Stimulated activated CD4-positive, alpha-beta T cell treated with anti-CD3 and anti-CD28 coated beads, TNF-alpha, amount 100 ng/mL, for 1 hour (primary cell): Measurements from ENCODE around the gene CD8B2.
"Not testable (repeated sequence)": the region's sequence is repeated elsewhere in the genome, so short reads cannot be mapped to it uniquely, and the experiment has no call there.

ENCODE experiments used
- DNase-seq, 3 donors: peaks; one replicate each; pipeline ENCODE4 v3.0.0-alpha.2; 2020; ENCODE audit warnings: low read depth in 3 of 3, low spot score in 1 of 3

Gene CD8B2

DNA sequence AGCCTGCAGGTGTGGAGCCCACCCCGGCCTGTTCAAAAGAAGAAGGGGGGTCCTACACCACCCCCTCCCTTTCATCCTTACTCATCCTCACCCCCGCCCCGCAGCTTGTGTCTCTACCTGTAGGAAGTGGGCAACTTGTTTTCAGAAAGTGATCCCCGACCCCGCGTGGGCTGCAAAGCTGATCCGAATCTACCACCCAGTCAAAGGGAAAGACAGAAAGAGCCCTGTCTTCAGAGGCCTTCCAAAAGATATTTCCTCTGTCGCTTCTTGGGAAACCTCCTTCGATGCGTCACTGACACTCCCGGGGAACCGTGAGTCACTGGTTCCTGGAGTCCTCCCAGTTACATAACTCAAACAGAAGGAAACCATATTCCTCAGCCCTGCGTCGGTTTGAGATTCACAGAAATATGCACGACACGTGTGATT is 24.3 kb downstream of the CD8B2 start:
- not testable (repeated sequence) for DNase-seq

DNA sequence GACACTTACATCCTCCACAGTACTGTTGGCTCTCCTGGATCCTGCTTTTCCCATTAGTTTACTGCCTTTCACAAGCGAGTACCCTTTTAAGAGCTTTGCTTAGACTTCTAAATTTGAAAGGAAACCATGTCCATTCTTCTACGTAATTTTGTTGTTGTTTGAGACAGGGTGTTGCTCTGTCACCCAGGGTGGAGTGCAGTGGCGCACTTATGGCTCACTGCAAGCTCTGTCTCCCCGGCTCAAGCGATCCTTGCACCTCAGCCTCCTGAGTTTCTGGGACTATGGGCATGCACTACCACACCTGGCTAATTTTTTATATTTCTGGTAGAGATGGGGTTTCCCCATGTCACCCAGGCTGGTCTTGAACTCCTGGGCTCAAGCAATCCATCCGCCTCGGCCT is 24.8 kb downstream of the CD8B2 start:
- not testable (repeated sequence) for DNase-seq

- not testable (repeated sequence) for DNase-seq
Observed at GRCh38 chr2:106513391-106513790, 26.2 kb downstream of the CD8B2 start.

DNA sequence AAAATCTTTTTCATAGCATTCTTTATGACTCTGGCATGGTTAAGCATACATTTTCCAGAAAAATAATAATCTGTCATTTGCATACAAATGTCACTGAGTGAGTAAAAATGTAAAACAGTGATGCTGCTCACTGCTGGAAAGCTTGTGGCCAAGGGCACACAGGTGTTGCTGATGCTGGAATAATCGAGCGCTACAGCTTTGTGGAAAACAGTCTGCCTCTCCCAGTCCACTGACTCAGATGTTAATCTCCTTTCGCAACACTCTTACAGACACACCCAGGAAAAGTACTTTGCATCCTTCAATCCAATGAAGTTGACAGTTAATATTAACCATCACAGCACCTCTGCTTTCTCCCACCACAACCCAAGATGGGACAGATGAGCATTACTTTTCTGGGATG is 27.7 kb downstream of the CD8B2 start:
- DNase-seq, result not testable (repeated sequence)

DNA sequence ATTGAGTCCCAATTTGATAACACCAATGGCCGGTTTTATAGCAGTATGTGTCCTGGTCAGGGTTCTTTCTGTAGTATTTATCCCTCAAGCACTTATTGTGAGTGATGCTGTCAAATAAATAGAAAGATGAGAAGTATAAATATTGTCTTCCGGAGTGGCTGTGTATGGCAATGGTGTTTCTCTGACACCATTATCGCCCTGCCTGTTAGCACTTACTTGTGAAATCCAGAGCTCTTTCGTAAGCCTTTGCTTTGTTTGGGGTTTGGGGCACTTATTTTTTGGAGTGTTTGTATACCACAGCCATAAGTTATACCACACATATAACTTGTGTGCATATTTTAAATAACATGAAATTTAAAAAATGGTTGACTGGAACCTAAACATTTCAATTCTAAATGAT is 29.3 kb downstream of the CD8B2 start:
- no peak for DNase-seq

GRCh38 chr2:106516864-106517263 is 29.7 kb downstream of the CD8B2 start:
- DNase-seq, result no peak

DNA sequence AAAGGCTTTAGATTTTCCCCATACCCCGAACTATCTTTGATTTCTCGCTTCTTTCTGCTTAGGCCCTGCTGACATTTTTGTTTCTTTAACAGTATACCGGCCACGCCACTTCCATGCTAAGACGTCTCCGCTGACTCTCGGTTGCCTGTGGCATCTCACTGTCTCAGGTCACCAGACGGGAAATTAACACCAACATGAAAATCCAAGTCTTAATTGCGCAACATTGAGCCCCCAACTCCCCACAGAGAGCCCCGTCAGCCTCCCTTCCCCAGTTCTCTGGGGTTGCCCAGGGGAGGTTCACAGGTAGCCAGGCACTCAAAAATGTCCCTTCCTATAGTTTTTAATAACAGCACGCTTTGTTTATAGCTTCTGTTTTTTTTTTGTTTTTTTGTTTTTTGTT is 30.2 kb downstream of the CD8B2 start:
- no peak for DNase-seq

GRCh38 chr2:106519767-106520166 is 32.6 kb downstream of the CD8B2 start:
- DNase-seq, result no peak

DNA sequence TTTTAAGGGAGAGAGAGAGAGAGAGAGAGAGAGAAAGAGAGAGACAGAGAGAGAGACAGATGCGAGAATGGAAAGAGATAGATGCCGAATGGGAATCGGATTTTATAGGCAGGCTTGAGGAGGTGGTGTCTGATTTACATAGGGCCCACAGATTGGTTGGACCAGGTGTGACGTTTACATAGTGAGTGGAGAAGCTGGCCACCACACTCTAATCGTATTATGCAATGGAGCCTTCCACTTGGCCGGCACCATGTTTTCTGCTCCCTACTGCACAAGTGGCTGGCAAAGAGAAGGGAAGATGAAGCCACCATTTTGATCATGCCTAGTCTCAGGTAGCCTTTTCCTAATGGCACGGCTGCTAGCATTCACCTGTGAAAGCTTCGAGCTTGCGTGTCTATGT is 33.9 kb downstream of the CD8B2 start:
- DNase-seq, result no peak

DNA sequence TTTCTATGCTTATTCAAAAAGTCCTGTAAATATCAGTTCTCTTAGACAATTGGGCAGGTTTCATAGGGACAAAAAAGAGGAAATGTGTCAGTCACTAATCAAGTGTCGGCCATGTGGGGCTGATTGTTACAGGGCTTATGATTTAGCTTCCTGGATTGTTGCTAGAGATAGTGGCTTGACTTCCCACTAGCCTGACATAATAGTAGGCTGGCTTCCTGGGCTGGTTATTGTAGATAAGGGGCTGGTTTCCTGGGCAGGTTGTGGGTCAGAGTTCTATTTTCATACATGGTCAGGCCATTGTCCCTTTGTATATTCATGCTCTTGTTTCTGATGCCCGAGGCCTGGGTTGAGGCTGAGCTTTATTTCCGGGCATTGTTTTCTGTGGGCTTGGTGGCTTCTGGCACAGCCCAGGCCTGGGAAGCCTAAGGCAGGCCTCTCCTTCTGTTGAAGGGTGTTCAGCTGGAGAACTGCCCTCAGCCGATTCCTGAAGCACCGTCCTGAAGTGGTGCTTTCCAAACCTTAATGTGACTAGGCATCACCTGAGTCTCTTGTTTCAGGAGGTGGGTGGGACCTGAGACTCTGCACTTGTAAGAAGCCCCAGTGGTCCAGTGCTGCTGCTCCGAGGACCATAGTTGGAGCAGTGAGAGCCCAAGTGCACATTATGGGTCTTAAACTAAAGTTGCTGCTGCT is 37.0 kb downstream of the CD8B2 start:
- no peak for DNase-seq

- no peak for DNase-seq
Observed at GRCh38 chr2:106530866-106531265, 43.7 kb downstream of the CD8B2 start.

GRCh38 chr2:106531676-106532214 is 44.6 kb downstream of the CD8B2 start:
- DNase-seq, result no peak

GRCh38 chr2:106532236-106532635 is 45.1 kb downstream of the CD8B2 start:
- DNase-seq, result no peak

DNA sequence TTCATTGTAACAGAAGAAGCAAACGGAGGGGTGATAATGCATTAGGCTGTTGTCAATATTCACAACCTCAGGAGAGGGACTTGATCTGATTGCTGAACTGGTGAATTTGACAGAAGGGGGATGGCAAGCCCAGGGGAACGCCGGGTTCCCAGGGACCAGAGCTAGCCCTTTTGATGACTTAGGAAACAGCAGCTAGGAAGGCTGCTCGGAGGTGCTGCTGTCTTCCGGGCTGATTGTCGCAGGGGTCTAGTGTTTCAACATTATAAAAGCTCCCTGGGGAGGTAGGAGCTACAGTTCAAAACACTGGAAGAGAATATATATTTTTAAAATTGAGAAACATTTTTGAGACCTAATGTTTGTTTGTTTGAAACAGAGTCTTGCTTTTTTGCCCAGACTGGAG is 47.3 kb downstream of the CD8B2 start:
- no peak for DNase-seq

- DNase-seq, result no peak
Observed at GRCh38 chr2:106536490-106536889, 49.3 kb downstream of the CD8B2 start.

- no peak for DNase-seq
Observed at GRCh38 chr2:106537047-106537446, 49.9 kb downstream of the CD8B2 start.

DNA sequence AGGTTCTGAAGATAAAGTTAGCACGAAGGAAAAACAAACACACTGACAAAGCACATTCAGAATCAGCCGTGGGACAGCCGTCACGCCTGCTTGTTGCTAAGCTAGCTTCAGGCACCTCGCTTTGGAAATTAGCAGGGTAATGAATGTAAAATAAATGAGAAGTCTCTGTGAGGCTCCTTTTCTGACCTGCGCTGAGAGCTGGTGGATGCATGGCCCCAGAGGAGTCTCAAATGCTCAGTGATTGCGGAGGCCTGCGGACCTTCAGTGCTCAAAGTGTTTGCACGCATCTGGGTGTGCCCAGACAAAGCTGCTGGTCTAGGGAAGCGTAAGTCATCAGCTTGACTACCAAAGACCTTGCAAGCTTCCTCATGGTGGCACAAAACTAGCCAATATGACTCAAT is 50.6 kb downstream of the CD8B2 start:
- no peak for DNase-seq

GRCh38 chr2:106540886-106541285 is 53.7 kb downstream of the CD8B2 start:
- no peak for DNase-seq

DNA sequence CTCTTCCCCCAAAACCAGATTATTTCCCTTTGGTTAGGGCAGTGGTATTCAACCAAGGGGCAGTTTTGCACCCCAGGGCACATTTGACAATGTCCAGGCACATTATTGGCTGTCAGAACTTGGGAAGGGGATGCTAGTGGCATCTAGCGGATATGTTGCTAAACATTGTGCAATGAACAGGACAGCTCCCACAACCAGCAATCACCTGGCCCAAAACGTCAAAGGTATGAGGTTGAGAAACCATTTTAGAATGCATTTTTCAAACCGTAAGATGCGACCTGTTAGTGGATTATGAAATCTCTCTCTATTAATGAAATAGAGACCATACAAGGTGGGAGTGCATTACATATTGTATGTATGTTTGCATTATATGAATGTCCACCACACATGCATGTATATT is 54.2 kb downstream of the CD8B2 start:
- DNase-seq, result no peak

DNA sequence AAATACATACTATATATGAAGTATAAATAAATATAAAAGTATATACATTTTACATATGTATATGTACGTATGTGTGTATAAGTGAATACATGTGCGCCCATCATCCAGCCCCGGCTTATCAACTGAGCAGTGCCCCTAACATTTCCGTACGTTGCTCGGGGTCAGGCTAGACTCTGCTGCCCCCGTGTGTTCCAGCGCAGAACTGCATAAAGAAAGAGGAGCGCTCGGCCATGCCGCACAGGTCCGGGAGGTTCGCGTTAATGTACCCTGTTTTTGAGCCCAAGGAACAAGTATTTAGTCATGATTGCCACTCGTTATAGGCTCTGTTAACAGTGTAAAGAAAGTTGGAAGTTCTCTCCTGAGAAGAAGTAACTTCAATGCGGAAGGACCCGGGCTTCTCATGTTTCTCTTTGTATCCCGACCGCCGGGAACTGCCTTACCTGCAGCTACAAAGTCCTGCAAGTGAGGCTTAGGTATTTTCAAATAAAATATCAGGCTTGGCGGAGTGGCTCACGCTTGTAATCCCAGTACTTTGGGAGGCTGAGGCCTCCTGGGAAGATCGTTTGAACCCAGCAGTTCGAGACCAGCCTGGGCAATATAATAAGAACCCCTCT is 55.7 kb downstream of the CD8B2 start:
- DNase-seq, result peak; percentile 16 to 80 (median 49)

DNA sequence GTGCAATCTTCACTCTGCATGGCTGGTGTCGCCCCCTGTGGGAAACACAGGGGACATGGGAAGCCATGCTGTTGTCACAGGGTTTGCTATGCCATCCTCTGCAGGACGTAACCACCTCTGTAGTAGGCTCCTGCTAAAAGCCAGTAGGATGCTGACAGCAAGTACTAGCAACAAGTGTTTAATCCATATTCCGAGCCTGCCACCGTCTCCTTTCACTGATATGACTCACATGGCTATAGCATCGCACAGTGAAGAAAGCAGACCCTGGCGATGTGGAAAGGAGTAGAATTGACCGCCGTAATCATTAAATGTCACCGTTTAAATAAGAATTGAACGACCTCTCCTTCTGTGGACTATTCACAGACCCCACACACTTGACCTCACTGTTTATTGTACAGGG is 57.8 kb downstream of the CD8B2 start:
- DNase-seq, result no peak

- DNase-seq, result no peak
Observed at GRCh38 chr2:106546391-106546990, 59.3 kb downstream of the CD8B2 start.
